ENCODE results near the gene TERT. TPM values are rescaled to one million over a fixed set of nuclear protein-coding genes. Genes with fewer than 3 reads are reported as not detected.

Gene TERT
- total and polyA plus RNA-seq, 2 of the 4 experiments (the other 2 are of a cell fraction) = not detected

DNA sequence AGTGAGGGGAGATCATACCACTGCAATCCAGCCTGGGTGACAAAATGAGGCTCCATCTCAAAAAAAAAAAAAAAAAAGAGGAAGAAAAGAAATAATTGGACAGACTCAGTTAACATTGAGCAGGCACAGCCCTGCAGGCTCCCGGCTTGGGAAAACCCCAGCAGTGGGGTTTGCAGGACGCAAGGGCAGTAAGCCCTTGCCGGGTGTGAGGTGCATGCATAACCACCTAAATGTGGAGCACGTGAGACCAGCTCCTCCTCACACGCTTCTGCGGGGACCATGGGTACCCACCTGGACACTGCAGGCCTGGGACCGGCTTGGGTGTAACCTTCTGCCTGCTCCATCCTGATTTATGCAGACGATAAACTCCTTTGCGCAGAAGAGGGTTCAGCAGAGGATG lies 74.5 kb downstream of the TERT start:
- DNase-seq = no peak
- ATAC-seq (ENCODE audit: low read depth) = no peak
- Histone ChIP-seq H3K18ac (ENCODE audit: low read depth, low read length) (no peak overlapping the region), H4K20me1 (ENCODE audit: insufficient read depth, low read length) (no peaks in the 10 kb centered on the region), H3K56ac (ENCODE audit: extremely low read depth, insufficient read depth, low read length) (no peak overlapping the region), H2AFZ (replicated peaks; ENCODE audit: low read length, poor library complexity) (no peak overlapping the region), H4K8ac (ENCODE audit: low read depth in 2 of 2, low read length in 2 of 2) (no peak overlapping the region), H2BK20ac (ENCODE audit: low read depth, low read length) (no peak overlapping the region), H3K4ac (ENCODE audit: low read depth, low read length) (no peak overlapping the region), H3K9ac (ENCODE audit: low read depth, low read length) (no peak overlapping the region), H4K91ac (ENCODE audit: insufficient read depth, low read depth, low read length) (no peak overlapping the region), H2AK5ac (ENCODE audit: low read depth, low read length) (no peak overlapping the region), H2BK120ac (ENCODE audit: low read depth, low read length) (no peak overlapping the region), H3K4me3 (ENCODE audit: insufficient read depth, low read depth, low read length) (no peak overlapping the region), H3K23ac (ENCODE audit: low read depth, low read length) (no peak overlapping the region), H3K27me3 (ENCODE audit: control insufficient read depth, insufficient read depth, low read length) (no peaks in the 10 kb centered on the region; the same call in 1 of the 2 replicates), H3K9me1 (ENCODE audit: insufficient read depth, low read length) (no peaks in the 10 kb centered on the region), H2BK5ac (ENCODE audit: low read depth, low read length, poor library complexity, severe bottlenecking) (no peak overlapping the region), H3K4me2 (ENCODE audit: low read depth, low read length) (no peak overlapping the region), H2AK9ac (replicated peaks; ENCODE audit: low read depth, low read length, poor library complexity) (no peak overlapping the region), H2BK15ac (ENCODE audit: low read depth, low read length) (no peak overlapping the region), H3K79me1 (ENCODE audit: low read depth in 1 of 2, low read length in 2 of 2) (no peaks in the 10 kb centered on the region), H3K36me3 (ENCODE audit: control insufficient read depth, insufficient read depth, low read length) (no peaks in the 10 kb centered on the region), H3K9me3 (ENCODE audit: control insufficient read depth, insufficient read depth, low read length) (peaks cover 20% of the 10 kb centered on the region), H4K5ac (ENCODE audit: low read depth, low read length) (no peak overlapping the region), H3K4me1 (ENCODE audit: control insufficient read depth, insufficient read depth, low read length) (no peaks in the 10 kb centered on the region), H3K14ac (replicated peaks; ENCODE audit: low read depth, low read length) (no peak overlapping the region), H3K27ac (ENCODE audit: insufficient read depth, low read length) (no peak overlapping the region)
- TF ChIP-seq NFE2L2 (IDR thresholded peaks at IDR 0.05; ENCODE audit: low read depth, low read length) (no peak), SMC3 (IDR thresholded peaks at IDR 0.05; ENCODE audit: low read depth, low read length) (no peak), ELK1 (IDR thresholded peaks at IDR 0.05; ENCODE audit: borderline replicate concordance, low read depth, low read length) (no peak), FOS (IDR thresholded peaks at IDR 0.05; ENCODE audit: low read depth, low read length) (no peak), MAZ (IDR thresholded peaks at IDR 0.05; ENCODE audit: borderline replicate concordance, low read depth, low read length) (no peak), RFX5 (IDR thresholded peaks at IDR 0.05; ENCODE audit: low read depth, low read length) (no peak), CTCF (conservative IDR thresholded peaks at IDR 0.05; ENCODE audit: low read depth, low read length) (no peak), RCOR1 (IDR thresholded peaks at IDR 0.05; ENCODE audit: insufficient replicate concordance, low read length) (no peak), MAFK (IDR thresholded peaks at IDR 0.05; ENCODE audit: low read depth, low read length) (no peak), CHD1 (IDR thresholded peaks at IDR 0.05; ENCODE audit: low read depth, low read length) (no peak), MXI1 (IDR thresholded peaks at IDR 0.05; ENCODE audit: borderline replicate concordance, low read depth, low read length) (no peak), POLR2A (IDR thresholded peaks at IDR 0.05; ENCODE audit: low read depth, low read length) (no peak), BHLHE40 (IDR thresholded peaks at IDR 0.05; ENCODE audit: low read depth, low read length) (no peak), CEBPB (IDR thresholded peaks at IDR 0.05; ENCODE audit: low read depth, low read length) (no peak), RAD21 (IDR thresholded peaks at IDR 0.05; ENCODE audit: low read length) (no peak)
- TF ChIP-seq, protein P1, sequence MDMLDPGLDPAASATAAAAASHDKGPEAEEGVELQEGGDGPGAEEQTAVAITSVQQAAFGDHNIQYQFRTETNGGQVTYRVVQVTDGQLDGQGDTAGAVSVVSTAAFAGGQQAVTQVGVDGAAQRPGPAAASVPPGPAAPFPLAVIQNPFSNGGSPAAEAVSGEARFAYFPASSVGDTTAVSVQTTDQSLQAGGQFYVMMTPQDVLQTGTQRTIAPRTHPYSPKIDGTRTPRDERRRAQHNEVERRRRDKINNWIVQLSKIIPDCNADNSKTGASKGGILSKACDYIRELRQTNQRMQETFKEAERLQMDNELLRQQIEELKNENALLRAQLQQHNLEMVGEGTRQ (IDR thresholded peaks at IDR 0.05; ENCODE audit: low read depth, low read length) = no peak
- POLR2A ChIA-PET (ENCODE audit: unreplicated experiment) = no interaction called here
- in situ Hi-C loops (cut with MboI; ENCODE audit: low sequenced_read_pairs) = no loop called here
- WGBS, 2 experiments (ENCODE audit: extremely low coverage in 2 of 2, insufficient read length in 1 of 2) = no CpG with 5 or more reads among the region's 9 CpGs
- intact Hi-C loops (cut with micrococcal nuclease) = no loop called here
- BruUV-seq (replicated peaks) = no TSS peak
- dilution Hi-C loops (cut with HindIII; ENCODE audit: low sequenced_read_pairs, unreplicated experiment) = no loop called here
- CTCF ChIA-PET = no interaction called here
